ENCODE data around the gene MSI2.
A peak's percentile ranks its signal among the peaks of the same experiment; 100 is the strongest.

The MSI2 gene

DNA sequence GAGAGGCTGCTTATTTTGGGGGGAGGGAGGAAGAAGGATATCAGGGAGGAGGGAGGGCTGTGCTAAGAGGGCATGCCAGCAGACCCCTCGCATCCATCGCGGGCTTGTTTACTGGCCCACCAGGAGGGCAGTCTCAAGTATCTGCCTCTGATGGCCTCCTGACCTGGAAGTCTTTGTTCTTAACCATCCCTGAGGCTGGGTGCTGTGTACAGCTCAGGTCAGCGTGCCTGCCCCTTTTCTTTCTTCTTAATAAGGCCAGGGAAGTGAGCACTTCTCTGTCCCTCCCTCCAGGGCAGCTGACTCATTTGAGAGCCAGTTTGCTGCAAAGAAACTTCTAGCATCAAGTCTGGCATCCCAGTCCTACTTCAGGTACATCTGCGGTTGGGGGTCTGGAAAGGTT is 331.8 kb downstream of the MSI2 start:
- no peaks in the 10 kb centered on the region for H3K9me3 ChIP-seq (ENCODE audit: insufficient read depth, low read length)
- no peak overlapping the region for H3K4me3 ChIP-seq (ENCODE audit: insufficient read length, low read depth)
- DNase-seq (ENCODE audit: low read depth, low spot score), result peak; percentile 42
- no peaks in the 10 kb centered on the region for H3K36me3 ChIP-seq (ENCODE audit: insufficient read depth, insufficient read length, low read length)
- H3K9ac ChIP-seq (ENCODE audit: insufficient read length, low read depth), result peak overlapping the region; percentile 6
- no peak for TF ChIP-seq ZNF274 (IDR thresholded peaks at IDR 0.05; ENCODE audit: low read depth, low read length)
- TF ChIP-seq SUZ12 (IDR thresholded peaks at IDR 0.05; ENCODE audit: extremely low read depth, insufficient read depth, insufficient read length), result no peak
- no peak for TF ChIP-seq YY1 (IDR thresholded peaks at IDR 0.05; ENCODE audit: insufficient read depth, insufficient read length)
- no peaks in the 10 kb centered on the region for H3K27me3 ChIP-seq (ENCODE audit: insufficient read depth, insufficient read length)
- peaks cover 14% of the 10 kb centered on the region for H3K4me1 ChIP-seq (ENCODE audit: insufficient read depth, insufficient read length)

DNA sequence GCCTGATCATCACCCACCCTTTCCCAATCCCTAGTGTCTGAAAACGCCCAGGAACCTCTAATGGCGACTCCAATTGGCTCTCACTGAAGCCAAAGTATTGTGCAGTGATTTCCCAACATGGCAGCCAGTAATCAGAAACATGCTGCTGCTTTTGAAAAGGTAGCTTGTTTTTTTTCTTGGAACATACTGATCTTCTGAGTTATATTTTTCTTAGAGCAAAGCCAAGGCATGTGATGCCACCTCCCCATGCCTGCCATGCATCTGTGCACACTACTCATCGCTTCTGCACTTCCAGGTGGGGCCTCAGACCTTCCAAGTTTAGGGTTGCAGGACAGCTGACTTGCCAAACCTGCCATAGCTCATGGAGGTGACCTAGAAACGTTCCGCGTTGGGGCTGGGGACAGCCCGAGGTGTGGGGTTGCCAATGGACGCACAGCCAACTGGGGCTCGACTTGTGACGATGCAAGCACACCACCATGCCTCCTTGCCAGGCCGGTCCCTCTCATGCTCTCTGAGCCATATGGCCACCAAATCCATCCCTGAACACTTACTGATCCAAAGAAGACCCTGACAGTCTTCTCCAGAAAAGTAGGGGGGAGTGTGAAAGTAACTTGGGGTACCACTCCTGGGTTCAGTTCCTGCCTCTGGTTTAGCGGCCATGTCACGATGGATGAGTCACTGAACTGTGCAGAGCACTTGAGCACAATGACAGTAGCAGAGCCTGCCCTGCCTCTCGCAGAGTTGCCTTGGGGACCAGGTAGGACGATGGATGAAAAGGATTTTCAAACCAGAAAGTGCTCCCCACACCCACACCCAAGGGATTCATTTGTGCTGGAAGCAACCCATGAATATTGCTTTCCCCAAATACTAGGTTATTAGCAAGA is 333.1 kb downstream of the MSI2 start:
- TF ChIP-seq ZNF274 (IDR thresholded peaks at IDR 0.05; ENCODE audit: low read depth, low read length) (no peak), SUZ12 (IDR thresholded peaks at IDR 0.05; ENCODE audit: extremely low read depth, insufficient read depth, insufficient read length) (no peak), YY1 (IDR thresholded peaks at IDR 0.05; ENCODE audit: insufficient read depth, insufficient read length) (no peak)
- peaks cover 20% of the 10 kb centered on the region for H3K4me1 ChIP-seq (ENCODE audit: insufficient read depth, insufficient read length)
- no peak for DNase-seq (ENCODE audit: low read depth, low spot score)
- no peaks in the 10 kb centered on the region for H3K27me3 ChIP-seq (ENCODE audit: insufficient read depth, insufficient read length)
- H3K36me3 ChIP-seq (ENCODE audit: insufficient read depth, insufficient read length, low read length), result no peaks in the 10 kb centered on the region
- no peaks in the 10 kb centered on the region for H3K9me3 ChIP-seq (ENCODE audit: insufficient read depth, low read length)
- H3K9ac ChIP-seq (ENCODE audit: insufficient read length, low read depth), result no peak overlapping the region
- no peak overlapping the region for H3K4me3 ChIP-seq (ENCODE audit: insufficient read length, low read depth)

DNA sequence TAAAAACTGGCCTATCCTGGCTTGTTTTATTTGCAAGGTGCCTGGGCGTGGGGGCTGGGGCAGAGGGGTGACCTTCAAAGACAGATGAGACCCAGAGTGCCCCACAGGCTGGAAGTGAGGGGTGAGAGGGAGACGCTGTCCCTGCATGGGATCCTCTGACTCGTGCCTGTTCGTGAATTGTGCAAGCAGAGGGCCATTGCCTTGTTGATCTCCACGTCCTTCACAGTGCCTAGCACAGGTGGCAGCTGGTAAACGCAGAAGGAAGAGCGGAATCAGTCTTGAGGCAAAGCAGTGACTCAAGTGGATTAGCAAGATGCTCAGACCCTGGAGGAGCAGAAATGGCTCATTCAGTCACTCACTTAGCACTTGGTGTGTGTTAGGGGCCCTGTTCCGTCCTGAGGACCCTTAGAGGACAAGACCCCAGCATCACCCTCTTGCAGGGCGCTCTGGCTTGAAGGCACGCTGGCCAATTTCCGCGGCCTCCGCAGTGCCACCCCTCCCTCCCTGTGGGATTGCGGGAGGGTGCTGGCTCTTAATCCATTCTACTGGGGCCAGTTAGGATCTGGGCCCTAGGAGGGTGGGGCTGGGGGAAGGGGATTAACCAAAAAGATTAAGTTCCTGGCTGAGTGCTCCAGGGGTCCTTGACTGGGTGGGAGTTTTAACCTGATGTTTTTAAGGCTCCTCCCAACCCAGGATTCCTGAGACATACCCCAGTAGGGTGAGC is 337.6 kb downstream of the MSI2 start:
- no peaks in the 10 kb centered on the region for H3K27me3 ChIP-seq (ENCODE audit: insufficient read depth, insufficient read length)
- no peak for TF ChIP-seq YY1 (IDR thresholded peaks at IDR 0.05; ENCODE audit: insufficient read depth, insufficient read length)
- TF ChIP-seq SUZ12 (IDR thresholded peaks at IDR 0.05; ENCODE audit: extremely low read depth, insufficient read depth, insufficient read length), result no peak
- no peak for TF ChIP-seq ZNF274 (IDR thresholded peaks at IDR 0.05; ENCODE audit: low read depth, low read length)
- DNase-seq (ENCODE audit: low read depth, low spot score), result no peak
- H3K4me1 ChIP-seq (ENCODE audit: insufficient read depth, insufficient read length), result peaks cover 14% of the 10 kb centered on the region
- peak overlapping the region; percentile 46 for H3K9ac ChIP-seq (ENCODE audit: insufficient read length, low read depth)
- H3K9me3 ChIP-seq (ENCODE audit: insufficient read depth, low read length), result peaks cover 9% of the 10 kb centered on the region; the same call in 1 of the 2 replicates
- no peak overlapping the region for H3K4me3 ChIP-seq (ENCODE audit: insufficient read length, low read depth)
- H3K36me3 ChIP-seq (ENCODE audit: insufficient read depth, insufficient read length, low read length), result no peaks in the 10 kb centered on the region

DNA sequence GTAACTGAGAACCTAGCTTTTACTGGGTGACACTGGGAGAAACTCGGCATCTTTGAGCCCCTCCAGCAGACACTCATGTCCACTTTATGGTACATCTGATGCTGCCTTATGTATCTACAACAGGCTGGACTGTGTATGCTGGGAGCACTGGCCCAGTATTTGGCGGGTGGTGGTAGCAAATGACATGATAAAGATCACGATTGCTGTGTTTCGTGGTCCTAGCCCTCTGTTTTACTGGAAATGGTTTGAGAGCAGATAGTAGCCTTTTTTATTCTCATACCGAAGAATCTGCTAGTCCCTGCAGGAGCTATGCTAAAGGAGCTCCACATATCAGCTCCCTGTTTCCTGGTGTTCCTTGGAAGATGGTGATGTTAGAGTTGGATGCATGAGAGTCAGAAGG is 338.4 kb downstream of the MSI2 start:
- H3K9me3 ChIP-seq (ENCODE audit: insufficient read depth, low read length), result peaks cover 9% of the 10 kb centered on the region; the same call in 1 of the 2 replicates
- H3K9ac ChIP-seq (ENCODE audit: insufficient read length, low read depth), result no peak overlapping the region
- no peaks in the 10 kb centered on the region for H3K27me3 ChIP-seq (ENCODE audit: insufficient read depth, insufficient read length)
- TF ChIP-seq YY1 (IDR thresholded peaks at IDR 0.05; ENCODE audit: insufficient read depth, insufficient read length) (no peak), SUZ12 (IDR thresholded peaks at IDR 0.05; ENCODE audit: extremely low read depth, insufficient read depth, insufficient read length) (no peak), ZNF274 (IDR thresholded peaks at IDR 0.05; ENCODE audit: low read depth, low read length) (no peak)
- H3K4me3 ChIP-seq (ENCODE audit: insufficient read length, low read depth), result no peak overlapping the region
- H3K36me3 ChIP-seq (ENCODE audit: insufficient read depth, insufficient read length, low read length), result no peaks in the 10 kb centered on the region
- H3K4me1 ChIP-seq (ENCODE audit: insufficient read depth, insufficient read length), result peaks cover 12% of the 10 kb centered on the region
- no peak for DNase-seq (ENCODE audit: low read depth, low spot score)

DNA sequence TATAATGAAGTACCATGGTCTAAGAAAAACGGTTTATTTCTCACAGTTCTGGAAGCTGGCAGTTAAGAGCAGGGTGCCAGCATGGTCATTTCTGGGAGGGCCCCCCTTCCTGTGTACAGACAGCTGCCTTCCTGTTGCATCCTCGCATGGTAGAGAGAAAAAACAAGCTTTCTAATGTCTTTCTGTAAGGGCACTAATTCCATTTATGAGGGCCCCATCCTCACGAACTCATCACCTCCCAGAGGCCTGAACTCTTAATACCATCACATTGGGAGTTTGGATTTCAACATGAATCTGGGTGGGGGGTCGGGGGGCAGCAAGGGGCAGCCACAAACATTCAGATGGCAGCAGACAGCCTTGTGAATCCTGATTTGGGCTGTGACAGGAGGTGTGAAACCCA is 339.1 kb downstream of the MSI2 start:
- no peaks in the 10 kb centered on the region for H3K27me3 ChIP-seq (ENCODE audit: insufficient read depth, insufficient read length)
- TF ChIP-seq SUZ12 (IDR thresholded peaks at IDR 0.05; ENCODE audit: extremely low read depth, insufficient read depth, insufficient read length) (no peak), YY1 (IDR thresholded peaks at IDR 0.05; ENCODE audit: insufficient read depth, insufficient read length) (no peak), ZNF274 (IDR thresholded peaks at IDR 0.05; ENCODE audit: low read depth, low read length) (no peak)
- H3K4me1 ChIP-seq (ENCODE audit: insufficient read depth, insufficient read length), result peaks cover 12% of the 10 kb centered on the region
- DNase-seq (ENCODE audit: low read depth, low spot score), result no peak
- H3K4me3 ChIP-seq (ENCODE audit: insufficient read length, low read depth), result no peak overlapping the region
- H3K9me3 ChIP-seq (ENCODE audit: insufficient read depth, low read length), result peaks cover 9% of the 10 kb centered on the region; the same call in 1 of the 2 replicates
- H3K36me3 ChIP-seq (ENCODE audit: insufficient read depth, insufficient read length, low read length), result no peaks in the 10 kb centered on the region
- H3K9ac ChIP-seq (ENCODE audit: insufficient read length, low read depth), result no peak overlapping the region

DNA sequence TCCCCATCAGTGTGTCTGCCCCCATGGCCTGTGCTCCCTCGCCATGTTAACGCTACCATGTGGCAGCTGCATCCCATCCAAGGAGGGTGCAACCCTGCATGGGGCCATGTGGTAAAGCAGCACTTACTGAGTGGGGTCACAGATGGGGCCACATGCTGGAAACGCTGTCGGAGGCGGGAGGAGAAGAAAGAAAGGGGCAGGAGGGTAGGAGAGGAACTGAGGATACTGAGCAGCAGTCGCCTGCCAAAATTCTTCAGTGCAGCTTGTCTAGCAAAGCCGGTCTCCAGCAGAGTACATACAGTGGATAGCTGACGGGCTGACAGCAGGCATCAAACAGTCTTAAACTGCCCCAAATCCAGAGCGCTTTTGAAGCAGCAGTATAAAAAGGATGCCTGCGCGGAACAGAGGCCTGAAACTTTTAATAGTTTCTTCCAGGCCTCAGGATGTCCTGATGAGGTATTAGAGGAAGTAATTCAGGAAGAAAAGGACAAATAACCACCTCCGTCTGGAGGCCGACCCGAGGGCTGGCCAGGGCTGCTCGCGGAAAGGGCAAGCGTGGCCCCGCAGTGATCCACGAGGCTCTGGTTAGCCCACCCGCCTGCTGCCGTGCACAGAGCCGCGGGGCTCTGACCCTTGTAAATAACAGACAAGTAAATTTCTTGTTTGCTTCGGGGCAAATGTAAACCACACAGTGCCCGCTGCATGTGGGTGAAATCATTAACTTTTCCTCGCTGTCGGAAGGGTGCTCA is 339.8 kb downstream of the MSI2 start:
- H3K9ac ChIP-seq (ENCODE audit: insufficient read length, low read depth), result no peak overlapping the region
- no peak overlapping the region for H3K4me3 ChIP-seq (ENCODE audit: insufficient read length, low read depth)
- DNase-seq (ENCODE audit: low read depth, low spot score), result no peak
- no peak for TF ChIP-seq ZNF274 (IDR thresholded peaks at IDR 0.05; ENCODE audit: low read depth, low read length)
- no peak for TF ChIP-seq YY1 (IDR thresholded peaks at IDR 0.05; ENCODE audit: insufficient read depth, insufficient read length)
- TF ChIP-seq SUZ12 (IDR thresholded peaks at IDR 0.05; ENCODE audit: extremely low read depth, insufficient read depth, insufficient read length), result no peak
- H3K27me3 ChIP-seq (ENCODE audit: insufficient read depth, insufficient read length), result no peaks in the 10 kb centered on the region
- H3K36me3 ChIP-seq (ENCODE audit: insufficient read depth, insufficient read length, low read length), result peaks cover 4% of the 10 kb centered on the region
- H3K4me1 ChIP-seq (ENCODE audit: insufficient read depth, insufficient read length), result peaks cover 17% of the 10 kb centered on the region
- H3K9me3 ChIP-seq (ENCODE audit: insufficient read depth, low read length), result peaks cover 13% of the 10 kb centered on the region; the same call in 1 of the 2 replicates
